Stomach (tissue), 4 donors: ENCODE data around the gene SCARF1.

Experiments used
- CTCF ChIP-seq, 7 experiments: fragments of 450-650 bp in 4 of 7; fragments of 200-600 bp in 3 of 7; sonication (generic) in 3 of 7; IDR thresholded peaks; one replicate each; pipeline ENCODE4 v1.5.1; 2016 to 2019; ENCODE audit warnings: antibody characterized with exemption in 7 of 7, control low read depth in 2 of 7, mild to moderate bottlenecking in 1 of 7
- EP300 ChIP-seq: sonication (generic); formaldehyde crosslinking; IDR thresholded peaks from one replicate; pipeline ENCODE4 v1.6.1; 2017; ENCODE audit warnings: antibody characterized with exemption
- POLR2A ChIP-seq, 4 donors: fragments of 450-650 bp; IDR thresholded peaks; one replicate each; pipeline ENCODE4 v1.6.1; 2016; ENCODE audit warnings: antibody characterized with exemption in 4 of 4, control low read depth in 2 of 4, mild to moderate bottlenecking in 1 of 4, moderate library complexity in 1 of 4
- POLR2AphosphoS5 ChIP-seq, 3 donors: sonication (generic); formaldehyde crosslinking; IDR thresholded peaks; one replicate each; pipeline ENCODE4 v1.6.1; 2016; ENCODE audit warnings: antibody characterized with exemption in 3 of 3

- no peak for TF ChIP-seq CTCF (IDR thresholded peaks at IDR 0.05)
- TF ChIP-seq POLR2A (IDR thresholded peaks at IDR 0.05): no peak
- TF ChIP-seq POLR2AphosphoS5 (IDR thresholded peaks at IDR 0.05): no peak
- no peak for TF ChIP-seq EP300
These were observed 20.9 kb downstream of the SCARF1 start for GRCh38 chr17:1624650-1625049.
